SK-N-SH (cell line): ENCODE results near the gene SWAP70. TPM values are rescaled to one million over a fixed set of nuclear protein-coding genes. Genes with fewer than 3 reads are reported as not detected.

Experiments used
- CTCF ChIA-PET: fragments of 300-600, 350-600 bp; formaldehyde crosslinking; extraction: SDS; loops from one replicate; lab custom pipeline; 2021; lab: Yijun Ruan, JAX
- POLR2A ChIA-PET: fragments of 350-600 bp; sonication (Branson Sonifier 250); formaldehyde crosslinking; extraction: SDS; loops from one replicate; lab custom pipeline; 2020; ENCODE audit warnings: antibody characterized with exemption, inconsistent platforms; lab: Yijun Ruan, JAX
- DNase-seq: peaks from one replicate; pipeline ENCODE4 v3.0.0; 2012
- H2AFZ ChIP-seq: fragments of 200-600 bp; sonication (generic); 2 replicates; pipeline ENCODE4 v1.8.1; 2016; ENCODE audit warnings: antibody characterized with exemption, mild to moderate bottlenecking, low read depth
- H3F3A ChIP-seq: fragments of 200-600 bp; sonication (generic); replicated peaks from 2 replicates; pipeline ENCODE3; 2016; ENCODE audit warnings: antibody characterized with exemption, mild to moderate bottlenecking; ENCODE audit not compliant: insufficient read depth
- H3K27ac ChIP-seq, 2 experiments: fragments of 200-500 bp in 1 of 2; fragments of 200-600 bp in 1 of 2; sonication (Bioruptor generic) in 1 of 2; sonication (generic), shearing (Covaris generic) in 1 of 2; 2 replicates each; pipeline versions ENCODE4 v1.5.1 to v1.6.1; 2014 to 2016; ENCODE audit warnings: low read depth in 2 of 2, inconsistent platforms in 1 of 2, low read length in 1 of 2, mild to moderate bottlenecking in 1 of 2, mixed read lengths in 1 of 2
- H3K27me3 ChIP-seq: fragments of 200-600 bp; sonication (generic), shearing (Covaris generic); 2 replicates; pipeline ENCODE4 v1.6.1; 2016; ENCODE audit warnings: mixed run types; ENCODE audit not compliant: insufficient read depth
- H3K36me3 ChIP-seq, 2 experiments: fragments of 200-500 bp in 1 of 2; fragments of 200-600 bp in 1 of 2; sonication (Bioruptor generic) in 1 of 2; sonication (generic) in 1 of 2; replicated peaks in 1 of 2; 2 replicates each; pipeline versions ENCODE3 to v1.5.1; 2014 to 2016; ENCODE audit warnings: low read length in 1 of 2, mild to moderate bottlenecking in 1 of 2; ENCODE audit not compliant: insufficient read depth in 2 of 2, control insufficient read depth in 1 of 2
- H3K4me1 ChIP-seq, 2 experiments: fragments of 200-500 bp in 1 of 2; fragments of 200-600 bp in 1 of 2; sonication (Bioruptor generic) in 1 of 2; sonication (generic), shearing (Covaris generic) in 1 of 2; 2 replicates each; pipeline versions ENCODE4 v1.5.1 to v1.6.1; 2014 to 2016; ENCODE audit warnings: low read depth in 1 of 2, low read length in 1 of 2, mixed run types in 1 of 2; ENCODE audit not compliant: insufficient read depth in 2 of 2, control insufficient read depth in 1 of 2
- H3K4me2 ChIP-seq: fragments of 200-600 bp; sonication (generic), shearing (Covaris generic); 2 replicates; pipeline ENCODE4 v1.6.1; 2017; ENCODE audit warnings: mixed run types
- H3K4me3 ChIP-seq, 2 experiments: fragments of 200-500 bp in 1 of 2; fragments of 200-600 bp in 1 of 2; sonication (Bioruptor generic) in 1 of 2; sonication (generic), shearing (Covaris generic) in 1 of 2; 2 replicates each; pipeline versions ENCODE4 v1.5.1 to v1.8.1; 2014 to 2016; ENCODE audit warnings: low read depth in 2 of 2, inconsistent platforms in 1 of 2, low read length in 1 of 2, mild to moderate bottlenecking in 1 of 2, mixed read lengths in 1 of 2, moderate library complexity in 1 of 2
- H3K79me2 ChIP-seq: fragments of 200-600 bp; sonication (generic); 2 replicates; pipeline ENCODE4 v1.8.1; 2017; ENCODE audit warnings: mild to moderate bottlenecking; ENCODE audit not compliant: insufficient read depth
- H3K9ac ChIP-seq: fragments of 200-600 bp; sonication (generic); 2 replicates; pipeline ENCODE4 v1.6.1; 2017; ENCODE audit warnings: mixed run types
- H3K9me2 ChIP-seq: fragments of 200-600 bp; sonication (generic); 2 replicates; pipeline ENCODE4 v1.6.1; 2017; ENCODE audit warnings: mixed run types
- H3K9me3 ChIP-seq: fragments of 200-600 bp; sonication (generic); 2 replicates; pipeline ENCODE4 v1.6.1; 2017; ENCODE audit warnings: mixed run types, mild to moderate bottlenecking, moderate library complexity
- H4K20me1 ChIP-seq: fragments of 200-600 bp; sonication (generic); 2 replicates; pipeline ENCODE4 v1.6.1; 2017; ENCODE audit warnings: mild to moderate bottlenecking, mixed run types; ENCODE audit not compliant: insufficient read depth
- GATA2 ChIP-seq: sonication (generic); formaldehyde crosslinking; IDR thresholded peaks from 2 replicates; pipeline ENCODE4 v1.5.0; 2020; ENCODE audit warnings: mild to moderate bottlenecking, missing genetic modification reagents
- JUND ChIP-seq: IDR thresholded peaks from 2 replicates; pipeline ENCODE4 v1.4.0; 2012
- MXI1 ChIP-seq: IDR thresholded peaks from 2 replicates; pipeline ENCODE4 v1.6.1; 2012; ENCODE audit warnings: mild to moderate bottlenecking, low read depth, low read length, improper control_type of control experiment
- NFIC ChIP-seq: IDR thresholded peaks from 2 replicates; pipeline ENCODE4 v1.4.0; 2012; ENCODE audit warnings: borderline replicate concordance
- RFX5 ChIP-seq: IDR thresholded peaks from 2 replicates; pipeline ENCODE4 v1.6.1; 2012; ENCODE audit warnings: mild to moderate bottlenecking, improper control_type of control experiment, low read length
- SMC3 ChIP-seq: IDR thresholded peaks from 2 replicates; pipeline ENCODE4 v1.6.1; 2012; ENCODE audit warnings: low read depth, low read length, improper control_type of control experiment
- TAF1 ChIP-seq: IDR thresholded peaks from 2 replicates; pipeline ENCODE4 v1.6.1; 2012; ENCODE audit warnings: low read depth, mild to moderate bottlenecking, low read length, moderate library complexity, borderline replicate concordance
- WGBS: methylation state at CpG from one replicate; pipeline ENCODE4 v1.1.6; 2017; ENCODE audit warnings: low lambda C conversion rate; 5-methylcytosine and 5-hydroxymethylcytosine counted together
- polyA plus RNA-seq, 3 experiments: library from polyadenylated mRNA; depleted of rRNA; stranded (reverse); fragments of >200 nt; gene quantifications; 2 replicates each; pipeline ENCODE4 v1.2.3, GENCODE V29; 2012
- TF ChIP-seq, protein P1 (sequence below): IDR thresholded peaks from 2 replicates; pipeline ENCODE4 v1.6.1; 2012; ENCODE audit warnings: mild to moderate bottlenecking, low read depth, low read length, moderate library complexity
- TF ChIP-seq, protein P2 (sequence below): IDR thresholded peaks from 2 replicates; pipeline ENCODE4; 2012
- TF ChIP-seq, protein P3 (sequence below): IDR thresholded peaks from 2 replicates; pipeline ENCODE4 v1.4.0; 2012; ENCODE audit warnings: low read depth
- TF ChIP-seq, protein P4 (sequence below): fragments of 200-600 bp; sonication (generic); IDR thresholded peaks from 2 replicates; pipeline ENCODE4 v1.6.1; 2017; ENCODE audit warnings: antibody characterized with exemption, mild to moderate bottlenecking, moderate library complexity
- TF ChIP-seq, protein P5 (sequence below): fragments of 150-350 bp; IDR thresholded peaks from 2 replicates; pipeline ENCODE4 v1.6.1; 2017; ENCODE audit warnings: antibody characterized with exemption, low read length, low read depth, borderline replicate concordance

Gene SWAP70
- polyA plus RNA-seq, 1 of the 3 experiments (the other 2 are of a cell fraction), result 10.6 TPM

DNA sequence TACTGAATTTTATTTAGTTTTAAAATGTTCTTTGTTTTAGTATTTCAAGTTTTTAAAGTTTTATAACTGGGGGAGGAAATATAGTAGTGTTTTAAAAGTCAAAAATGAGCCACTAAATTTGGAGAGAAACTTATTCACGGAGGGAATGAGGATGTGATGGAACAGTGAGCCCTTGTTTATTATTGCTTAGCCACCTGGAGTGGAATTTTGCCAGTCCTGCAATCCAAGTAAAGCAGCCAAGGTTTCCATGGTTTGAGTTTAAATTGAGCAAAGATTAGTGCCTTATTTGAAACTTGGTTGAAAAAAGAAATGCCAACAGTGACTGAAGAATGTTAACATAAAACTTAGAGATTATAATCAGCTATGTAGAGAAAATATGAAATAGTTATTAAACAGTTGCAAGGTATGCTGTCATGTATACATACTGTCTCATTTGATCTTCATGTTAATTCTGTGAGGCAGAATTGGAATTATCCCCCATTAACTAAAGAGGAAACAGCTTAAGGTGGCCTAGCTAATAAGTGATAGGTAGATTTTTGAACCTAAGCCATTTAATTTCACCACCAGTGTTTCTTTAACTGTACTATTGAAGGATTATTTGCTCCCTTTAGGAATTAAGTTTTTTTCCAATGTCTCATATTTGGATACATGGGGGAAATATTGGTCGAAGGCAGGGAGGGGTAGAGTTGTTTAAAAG, 36.4 kb downstream of the SWAP70 start:
- Histone ChIP-seq H3K27me3 (no peaks in the 10 kb centered on the region), H3K9me3 (no peaks in the 10 kb centered on the region), H3K27ac (no peak overlapping the region), H3K9me2 (no peaks in the 10 kb centered on the region), H4K20me1 (no peaks in the 10 kb centered on the region), H2AFZ (no peak overlapping the region), H3F3A (peaks cover 23% of the 10 kb centered on the region), H3K79me2 (peaks cover 33% of the 10 kb centered on the region), H3K9ac (no peak overlapping the region), H3K4me2 (no peak overlapping the region), H3K36me3 (peaks cover 0 to 28% of the 10 kb centered on the region in 2 experiments), H3K4me1 (no peaks in the 10 kb centered on the region; a peak in 1 of 4 replicates), H3K4me3 (no peak overlapping the region)
- ChIA-PET CTCF (no interaction called here), POLR2A (no interaction called here)
- WGBS, result 78% methylated on average over 2 of the region's 2 CpGs
- no peak for TF ChIP-seq GATA2 (CRISPR knock-in tag)
- TF ChIP-seq, protein P1, sequence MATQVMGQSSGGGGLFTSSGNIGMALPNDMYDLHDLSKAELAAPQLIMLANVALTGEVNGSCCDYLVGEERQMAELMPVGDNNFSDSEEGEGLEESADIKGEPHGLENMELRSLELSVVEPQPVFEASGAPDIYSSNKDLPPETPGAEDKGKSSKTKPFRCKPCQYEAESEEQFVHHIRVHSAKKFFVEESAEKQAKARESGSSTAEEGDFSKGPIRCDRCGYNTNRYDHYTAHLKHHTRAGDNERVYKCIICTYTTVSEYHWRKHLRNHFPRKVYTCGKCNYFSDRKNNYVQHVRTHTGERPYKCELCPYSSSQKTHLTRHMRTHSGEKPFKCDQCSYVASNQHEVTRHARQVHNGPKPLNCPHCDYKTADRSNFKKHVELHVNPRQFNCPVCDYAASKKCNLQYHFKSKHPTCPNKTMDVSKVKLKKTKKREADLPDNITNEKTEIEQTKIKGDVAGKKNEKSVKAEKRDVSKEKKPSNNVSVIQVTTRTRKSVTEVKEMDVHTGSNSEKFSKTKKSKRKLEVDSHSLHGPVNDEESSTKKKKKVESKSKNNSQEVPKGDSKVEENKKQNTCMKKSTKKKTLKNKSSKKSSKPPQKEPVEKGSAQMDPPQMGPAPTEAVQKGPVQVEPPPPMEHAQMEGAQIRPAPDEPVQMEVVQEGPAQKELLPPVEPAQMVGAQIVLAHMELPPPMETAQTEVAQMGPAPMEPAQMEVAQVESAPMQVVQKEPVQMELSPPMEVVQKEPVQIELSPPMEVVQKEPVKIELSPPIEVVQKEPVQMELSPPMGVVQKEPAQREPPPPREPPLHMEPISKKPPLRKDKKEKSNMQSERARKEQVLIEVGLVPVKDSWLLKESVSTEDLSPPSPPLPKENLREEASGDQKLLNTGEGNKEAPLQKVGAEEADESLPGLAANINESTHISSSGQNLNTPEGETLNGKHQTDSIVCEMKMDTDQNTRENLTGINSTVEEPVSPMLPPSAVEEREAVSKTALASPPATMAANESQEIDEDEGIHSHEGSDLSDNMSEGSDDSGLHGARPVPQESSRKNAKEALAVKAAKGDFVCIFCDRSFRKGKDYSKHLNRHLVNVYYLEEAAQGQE, result no peak
- TF ChIP-seq, protein P2, sequence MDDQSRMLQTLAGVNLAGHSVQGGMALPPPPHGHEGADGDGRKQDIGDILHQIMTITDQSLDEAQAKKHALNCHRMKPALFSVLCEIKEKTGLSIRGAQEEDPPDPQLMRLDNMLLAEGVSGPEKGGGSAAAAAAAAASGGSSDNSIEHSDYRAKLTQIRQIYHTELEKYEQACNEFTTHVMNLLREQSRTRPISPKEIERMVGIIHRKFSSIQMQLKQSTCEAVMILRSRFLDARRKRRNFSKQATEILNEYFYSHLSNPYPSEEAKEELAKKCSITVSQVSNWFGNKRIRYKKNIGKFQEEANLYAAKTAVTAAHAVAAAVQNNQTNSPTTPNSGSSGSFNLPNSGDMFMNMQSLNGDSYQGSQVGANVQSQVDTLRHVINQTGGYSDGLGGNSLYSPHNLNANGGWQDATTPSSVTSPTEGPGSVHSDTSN, result no peak
- no peak for TF ChIP-seq JUND
- TF ChIP-seq, protein P3, sequence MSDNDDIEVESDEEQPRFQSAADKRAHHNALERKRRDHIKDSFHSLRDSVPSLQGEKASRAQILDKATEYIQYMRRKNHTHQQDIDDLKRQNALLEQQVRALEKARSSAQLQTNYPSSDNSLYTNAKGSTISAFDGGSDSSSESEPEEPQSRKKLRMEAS, result no peak
- no peak for TF ChIP-seq TAF1
- no peak for TF ChIP-seq SMC3
- TF ChIP-seq, protein P4, sequence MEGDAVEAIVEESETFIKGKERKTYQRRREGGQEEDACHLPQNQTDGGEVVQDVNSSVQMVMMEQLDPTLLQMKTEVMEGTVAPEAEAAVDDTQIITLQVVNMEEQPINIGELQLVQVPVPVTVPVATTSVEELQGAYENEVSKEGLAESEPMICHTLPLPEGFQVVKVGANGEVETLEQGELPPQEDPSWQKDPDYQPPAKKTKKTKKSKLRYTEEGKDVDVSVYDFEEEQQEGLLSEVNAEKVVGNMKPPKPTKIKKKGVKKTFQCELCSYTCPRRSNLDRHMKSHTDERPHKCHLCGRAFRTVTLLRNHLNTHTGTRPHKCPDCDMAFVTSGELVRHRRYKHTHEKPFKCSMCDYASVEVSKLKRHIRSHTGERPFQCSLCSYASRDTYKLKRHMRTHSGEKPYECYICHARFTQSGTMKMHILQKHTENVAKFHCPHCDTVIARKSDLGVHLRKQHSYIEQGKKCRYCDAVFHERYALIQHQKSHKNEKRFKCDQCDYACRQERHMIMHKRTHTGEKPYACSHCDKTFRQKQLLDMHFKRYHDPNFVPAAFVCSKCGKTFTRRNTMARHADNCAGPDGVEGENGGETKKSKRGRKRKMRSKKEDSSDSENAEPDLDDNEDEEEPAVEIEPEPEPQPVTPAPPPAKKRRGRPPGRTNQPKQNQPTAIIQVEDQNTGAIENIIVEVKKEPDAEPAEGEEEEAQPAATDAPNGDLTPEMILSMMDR, result no peak
- no peak for TF ChIP-seq NFIC
- no peak for TF ChIP-seq MXI1
- TF ChIP-seq, protein P5, sequence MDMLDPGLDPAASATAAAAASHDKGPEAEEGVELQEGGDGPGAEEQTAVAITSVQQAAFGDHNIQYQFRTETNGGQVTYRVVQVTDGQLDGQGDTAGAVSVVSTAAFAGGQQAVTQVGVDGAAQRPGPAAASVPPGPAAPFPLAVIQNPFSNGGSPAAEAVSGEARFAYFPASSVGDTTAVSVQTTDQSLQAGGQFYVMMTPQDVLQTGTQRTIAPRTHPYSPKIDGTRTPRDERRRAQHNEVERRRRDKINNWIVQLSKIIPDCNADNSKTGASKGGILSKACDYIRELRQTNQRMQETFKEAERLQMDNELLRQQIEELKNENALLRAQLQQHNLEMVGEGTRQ, result no peak
- TF ChIP-seq RFX5, result no peak
- no peak for DNase-seq
